Tongue (tissue), 2 donors: Measurements from ENCODE around the gene SH2D4B. TPM values are rescaled to one million over a fixed set of nuclear protein-coding genes. Genes with fewer than 3 reads are reported as not detected.
A peak's percentile ranks its signal among the peaks of the same experiment; 100 is the strongest.

Experiments
- DNase-seq: peaks from one replicate; pipeline ENCODE4 v3.0.0-alpha.2; 2015
- total RNA-seq: library from RNA; depleted of rRNA; stranded (reverse); fragments of >200 nt; gene quantifications from one replicate; pipeline ENCODE4 v1.2.3, GENCODE V29; 2014

Gene SH2D4B
- total RNA-seq, 1 donor from 2014 or later, result not detected

- DNase-seq, result no peak
Measured at GRCh38 chr10:80596391-80597257, 58.9 kb downstream of the SH2D4B start.

GRCh38 chr10:80598084-80598798, 60.5 kb downstream of the SH2D4B start:
- no peak for DNase-seq

DNA sequence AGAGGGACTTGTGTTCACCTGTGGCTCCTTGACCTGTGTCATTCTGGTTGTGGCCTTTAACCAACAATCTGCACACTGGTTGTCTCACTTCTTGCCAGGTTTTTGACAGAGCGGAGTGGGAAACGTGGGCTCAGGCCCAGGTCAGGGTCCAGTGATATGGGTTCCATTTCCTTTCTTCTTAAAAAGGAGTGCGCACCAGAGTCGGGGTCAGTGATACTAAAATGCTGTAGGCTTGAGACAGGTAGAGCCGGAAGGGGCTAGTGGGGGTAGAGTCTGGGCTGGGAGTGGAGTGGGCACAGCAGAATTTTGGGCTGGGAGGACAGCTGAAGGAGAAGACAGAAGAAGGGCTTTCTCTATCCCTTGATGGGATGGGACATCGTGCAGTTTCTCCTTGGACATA, 61.2 kb downstream of the SH2D4B start:
- no peak for DNase-seq

DNA sequence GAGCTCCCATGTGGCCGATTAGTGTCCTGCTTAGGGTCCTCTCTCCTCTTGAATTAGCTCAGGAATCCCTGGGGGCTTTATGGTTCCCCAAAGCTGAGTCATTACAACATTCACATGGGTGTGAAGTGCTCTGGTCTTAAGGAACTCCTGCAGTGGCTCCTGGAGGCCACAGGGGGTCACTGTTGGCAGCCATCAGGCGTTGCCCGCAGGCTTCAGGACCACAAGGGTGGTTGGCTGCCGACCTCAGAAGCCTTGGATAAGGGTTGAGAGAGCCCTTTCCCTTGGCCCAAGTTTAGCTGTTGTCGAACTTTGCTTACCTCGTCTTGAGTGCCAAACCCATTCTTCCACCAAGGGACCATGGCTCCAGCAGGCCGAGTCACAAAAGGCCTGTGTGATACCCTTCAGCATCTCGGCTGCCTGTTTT, 61.7 kb downstream of the SH2D4B start:
- peak; percentile 68 for DNase-seq

GRCh38 chr10:80600256-80600655, 62.6 kb downstream of the SH2D4B start:
- DNase-seq, result no peak

- no peak for DNase-seq
Measured at GRCh38 chr10:80602881-80603280, 65.2 kb downstream of the SH2D4B start.

DNA sequence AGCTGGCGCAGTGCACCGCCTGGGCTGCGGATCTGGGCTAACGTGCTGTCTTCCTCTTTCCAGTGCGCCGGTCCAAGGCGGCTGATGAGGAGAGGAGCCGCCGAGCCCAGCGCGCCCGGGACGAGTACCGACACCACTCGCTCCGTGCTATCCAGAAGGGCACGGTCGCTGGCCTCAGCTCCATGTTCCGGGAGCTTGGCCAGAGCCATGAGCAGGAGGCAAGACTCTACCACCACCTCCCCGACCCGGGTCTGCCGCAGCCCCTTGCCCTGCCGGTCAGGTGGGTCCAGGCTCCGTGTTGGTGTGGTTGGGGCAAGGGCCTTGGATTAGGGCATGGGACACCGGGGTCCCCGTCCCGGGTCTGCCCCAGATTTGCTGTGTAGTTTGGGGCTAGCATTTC, 65.8 kb downstream of the SH2D4B start:
- no peak for DNase-seq

GRCh38 chr10:80608706-80609105, 71.0 kb downstream of the SH2D4B start:
- DNase-seq, result no peak

- DNase-seq, result no peak
Measured at GRCh38 chr10:80609331-80609730, 71.6 kb downstream of the SH2D4B start.

- DNase-seq, result no peak
Measured at GRCh38 chr10:80611481-80612185, 73.9 kb downstream of the SH2D4B start.

DNA sequence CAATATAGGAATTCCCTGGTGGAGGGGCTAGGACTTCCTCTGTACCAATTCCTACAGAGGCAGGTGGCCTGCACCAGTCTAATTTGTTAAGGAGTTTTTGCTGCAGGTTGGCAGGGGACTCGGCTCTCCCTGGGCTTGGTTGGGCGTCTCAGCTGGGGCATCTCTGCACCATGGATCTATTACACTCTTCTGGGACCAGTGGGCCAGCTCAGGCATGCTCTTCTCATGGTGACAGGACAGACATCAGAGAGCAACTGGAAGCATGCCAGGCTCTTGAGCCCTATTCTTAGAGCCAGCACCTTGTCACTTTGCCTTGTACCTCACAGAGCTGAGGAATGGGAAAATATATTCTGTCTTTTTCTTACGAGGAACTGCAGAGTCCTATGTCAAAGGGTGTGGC, 74.6 kb downstream of the SH2D4B start:
- peak; percentile 78 for DNase-seq

DNA sequence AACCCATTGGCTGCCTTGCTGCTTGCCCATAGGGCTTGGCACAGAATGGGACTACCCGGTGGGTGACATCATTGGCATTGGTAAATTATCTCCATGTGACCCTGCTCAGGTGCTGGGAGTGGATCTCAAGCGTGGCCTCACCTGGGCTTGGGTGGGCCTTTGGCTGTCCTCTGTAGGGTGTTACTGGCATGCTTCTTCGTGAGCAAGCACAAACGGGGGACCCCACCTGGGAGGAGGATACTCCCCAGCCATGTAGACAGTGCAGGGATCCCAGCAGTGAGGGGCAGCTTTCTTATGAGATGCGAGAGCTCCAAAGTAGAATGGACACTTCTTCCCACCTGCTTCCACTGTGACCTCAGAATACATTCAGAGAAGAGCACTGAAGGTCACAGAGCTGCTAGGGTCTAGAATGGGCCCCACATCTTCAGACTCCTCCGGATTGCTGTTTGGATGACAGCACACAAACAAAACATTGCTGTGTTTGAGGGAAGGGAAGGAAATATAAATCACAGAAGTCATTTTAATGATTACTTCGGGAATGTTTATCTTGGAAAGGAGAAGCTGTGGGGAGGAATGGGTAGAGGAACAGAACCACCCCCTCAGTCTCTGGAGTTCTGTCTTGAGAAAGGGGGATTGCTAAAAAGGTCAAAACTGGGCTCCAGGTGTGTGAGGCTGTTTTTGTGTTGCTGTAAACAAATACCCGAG, 75.9 kb downstream of the SH2D4B start:
- DNase-seq, result no peak

- DNase-seq, result no peak
Measured at GRCh38 chr10:80614576-80615416, 77.1 kb downstream of the SH2D4B start.

- DNase-seq, result no peak
Measured at GRCh38 chr10:80617807-80618206, 80.1 kb downstream of the SH2D4B start.

- no peak for DNase-seq
Measured at GRCh38 chr10:80619036-80619435, 81.3 kb downstream of the SH2D4B start.

DNA sequence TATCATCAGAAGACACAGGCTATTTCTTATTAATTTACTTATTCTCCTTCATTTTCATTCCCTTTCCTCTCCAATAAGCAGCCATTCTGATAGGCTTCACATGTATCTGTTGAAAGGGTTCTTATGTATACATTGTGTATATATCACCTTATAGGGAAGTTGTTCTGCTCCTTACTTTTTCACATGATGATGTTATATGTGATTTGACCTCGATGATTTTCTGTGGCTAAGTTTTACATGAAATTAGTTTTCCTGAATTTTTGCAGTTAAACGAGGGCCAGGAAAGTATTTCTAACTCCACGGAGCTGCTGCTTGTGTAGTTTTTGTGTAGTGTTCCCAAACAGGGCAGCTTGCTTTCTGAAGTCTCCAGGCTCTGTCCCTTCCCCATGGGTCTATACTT, 84.5 kb downstream of the SH2D4B start:
- DNase-seq, result no peak

- DNase-seq, result no peak
Measured at GRCh38 chr10:80630324-80630723, 92.6 kb downstream of the SH2D4B start.

- no peak for DNase-seq
Measured at GRCh38 chr10:80632742-80633141, 95.0 kb downstream of the SH2D4B start.

GRCh38 chr10:80633383-80633860, 95.7 kb downstream of the SH2D4B start:
- DNase-seq, result no peak

DNA sequence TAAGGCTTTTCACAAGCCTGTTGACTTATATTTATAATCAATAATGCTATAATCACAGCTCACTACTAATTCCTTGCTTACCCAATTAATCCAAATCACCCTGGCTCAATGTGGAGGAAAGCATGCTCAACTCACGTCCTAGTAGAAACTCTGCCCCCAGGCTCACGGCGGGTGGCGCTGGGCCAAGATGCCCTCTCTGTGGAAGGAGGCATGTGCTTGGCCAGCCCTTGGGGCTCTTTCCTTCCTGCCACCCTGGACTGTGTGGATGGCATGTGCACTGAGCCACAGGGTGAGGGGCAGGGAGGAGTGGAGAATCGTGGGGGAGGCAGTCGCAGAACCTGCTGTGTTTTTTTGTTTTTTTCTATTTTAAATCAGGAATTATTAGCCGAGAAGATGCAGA, 96.2 kb downstream of the SH2D4B start:
- DNase-seq, result no peak

GRCh38 chr10:80642661-80643060, 105.0 kb downstream of the SH2D4B start:
- DNase-seq, result no peak
